ENCODE results near the gene SMARCB1.

DNA sequence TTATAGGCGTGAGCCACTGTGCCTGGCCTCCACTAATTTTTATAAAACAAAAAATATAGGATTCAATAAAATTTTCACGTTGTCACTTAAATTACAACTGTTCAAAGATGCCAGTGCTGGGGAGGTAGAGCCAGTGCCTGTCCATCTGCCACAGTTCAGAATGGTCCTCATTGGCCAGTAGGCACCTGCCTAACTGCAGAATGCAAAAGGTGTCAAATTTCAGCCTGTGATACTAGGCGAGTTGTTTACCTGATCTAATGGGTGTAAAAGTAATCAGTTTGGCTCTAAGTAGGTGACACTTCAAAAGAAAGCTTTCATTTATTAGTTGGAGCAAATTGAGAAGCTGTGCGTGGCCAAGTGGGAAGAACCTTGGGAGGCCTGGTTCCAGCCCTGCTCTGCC lies 2.4 kb downstream of the SMARCB1 start:
- TF ChIP-seq, protein P1, sequence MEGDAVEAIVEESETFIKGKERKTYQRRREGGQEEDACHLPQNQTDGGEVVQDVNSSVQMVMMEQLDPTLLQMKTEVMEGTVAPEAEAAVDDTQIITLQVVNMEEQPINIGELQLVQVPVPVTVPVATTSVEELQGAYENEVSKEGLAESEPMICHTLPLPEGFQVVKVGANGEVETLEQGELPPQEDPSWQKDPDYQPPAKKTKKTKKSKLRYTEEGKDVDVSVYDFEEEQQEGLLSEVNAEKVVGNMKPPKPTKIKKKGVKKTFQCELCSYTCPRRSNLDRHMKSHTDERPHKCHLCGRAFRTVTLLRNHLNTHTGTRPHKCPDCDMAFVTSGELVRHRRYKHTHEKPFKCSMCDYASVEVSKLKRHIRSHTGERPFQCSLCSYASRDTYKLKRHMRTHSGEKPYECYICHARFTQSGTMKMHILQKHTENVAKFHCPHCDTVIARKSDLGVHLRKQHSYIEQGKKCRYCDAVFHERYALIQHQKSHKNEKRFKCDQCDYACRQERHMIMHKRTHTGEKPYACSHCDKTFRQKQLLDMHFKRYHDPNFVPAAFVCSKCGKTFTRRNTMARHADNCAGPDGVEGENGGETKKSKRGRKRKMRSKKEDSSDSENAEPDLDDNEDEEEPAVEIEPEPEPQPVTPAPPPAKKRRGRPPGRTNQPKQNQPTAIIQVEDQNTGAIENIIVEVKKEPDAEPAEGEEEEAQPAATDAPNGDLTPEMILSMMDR (IDR thresholded peaks at IDR 0.05 in 8 of 11, conservative IDR thresholded peaks at IDR 0.05 in 3 of 11) = no peak
- no peak for TF ChIP-seq POLR2AphosphoS5 (IDR thresholded peaks at IDR 0.05)
- TF ChIP-seq POLR2A (IDR thresholded peaks at IDR 0.05) = no peak
